ENCODE measurements around the gene FAM228B. TPM values are rescaled to one million over a fixed set of nuclear protein-coding genes. Genes with fewer than 3 reads are reported as not detected.

The FAM228B gene
- total RNA-seq, 1 donor from 2014 or later: 25.4 TPM

DNA sequence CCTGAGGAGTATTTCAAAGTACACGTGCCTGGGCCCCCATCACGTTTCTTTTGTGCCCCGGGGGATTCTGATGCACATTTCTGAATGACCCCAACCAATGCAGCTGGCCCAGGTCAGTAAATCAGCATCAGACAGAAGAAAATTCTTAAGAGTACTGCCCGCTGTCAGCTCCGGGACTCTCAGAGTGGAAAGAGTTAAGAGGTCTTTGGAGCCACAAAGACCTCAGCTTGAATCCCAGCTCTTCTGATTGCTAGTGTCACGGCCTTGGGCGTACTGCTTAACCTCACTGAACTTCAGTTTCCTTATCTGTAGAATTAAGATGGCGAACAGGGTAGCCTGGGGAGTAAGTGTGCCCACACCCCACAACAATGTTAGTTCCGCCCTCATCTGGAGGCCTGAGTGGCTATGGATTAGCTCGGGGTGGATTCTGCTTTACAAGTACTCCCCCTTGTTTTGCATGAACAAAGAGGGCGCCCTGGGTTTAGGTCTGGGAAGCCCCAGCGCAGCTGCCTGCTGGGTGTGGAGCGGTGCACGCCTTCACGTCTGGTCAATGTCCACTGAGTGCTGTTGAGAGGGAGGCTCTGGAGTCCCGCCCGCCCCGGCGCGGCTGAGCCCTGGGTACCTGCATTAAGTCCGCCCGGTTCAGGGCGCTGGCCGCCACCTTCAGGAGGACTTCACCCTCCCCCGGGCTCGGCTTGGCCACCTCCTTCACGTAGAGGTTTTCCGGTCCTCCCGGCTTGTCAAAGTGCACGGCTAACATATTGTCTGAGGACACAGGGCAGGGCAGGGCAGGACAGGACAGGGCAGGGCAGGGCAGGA, 39.5 kb upstream of the FAM228B start:
- peaks cover 20% of the 10 kb centered on the region for H3K36me3 Mint-ChIP-seq (ENCODE audit: insufficient read depth)
- H3K4me3 Mint-ChIP-seq (ENCODE audit: low read depth): peak overlapping the region; percentile 85
- H3K27ac Mint-ChIP-seq: peak overlapping the region; percentile 99
- H3K4me1 Mint-ChIP-seq (ENCODE audit: low read depth): peaks cover 16% of the 10 kb centered on the region
- no peaks in the 10 kb centered on the region for H3K27me3 Mint-ChIP-seq
- no peak for DNase-seq (ENCODE audit: low spot score, unreplicated experiment)
- TF ChIP-seq, protein P1, sequence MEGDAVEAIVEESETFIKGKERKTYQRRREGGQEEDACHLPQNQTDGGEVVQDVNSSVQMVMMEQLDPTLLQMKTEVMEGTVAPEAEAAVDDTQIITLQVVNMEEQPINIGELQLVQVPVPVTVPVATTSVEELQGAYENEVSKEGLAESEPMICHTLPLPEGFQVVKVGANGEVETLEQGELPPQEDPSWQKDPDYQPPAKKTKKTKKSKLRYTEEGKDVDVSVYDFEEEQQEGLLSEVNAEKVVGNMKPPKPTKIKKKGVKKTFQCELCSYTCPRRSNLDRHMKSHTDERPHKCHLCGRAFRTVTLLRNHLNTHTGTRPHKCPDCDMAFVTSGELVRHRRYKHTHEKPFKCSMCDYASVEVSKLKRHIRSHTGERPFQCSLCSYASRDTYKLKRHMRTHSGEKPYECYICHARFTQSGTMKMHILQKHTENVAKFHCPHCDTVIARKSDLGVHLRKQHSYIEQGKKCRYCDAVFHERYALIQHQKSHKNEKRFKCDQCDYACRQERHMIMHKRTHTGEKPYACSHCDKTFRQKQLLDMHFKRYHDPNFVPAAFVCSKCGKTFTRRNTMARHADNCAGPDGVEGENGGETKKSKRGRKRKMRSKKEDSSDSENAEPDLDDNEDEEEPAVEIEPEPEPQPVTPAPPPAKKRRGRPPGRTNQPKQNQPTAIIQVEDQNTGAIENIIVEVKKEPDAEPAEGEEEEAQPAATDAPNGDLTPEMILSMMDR (IDR thresholded peaks at IDR 0.05; ENCODE audit: unreplicated experiment): no peak
- no peaks in the 10 kb centered on the region for H3K9me3 Mint-ChIP-seq (ENCODE audit: low read depth)

DNA sequence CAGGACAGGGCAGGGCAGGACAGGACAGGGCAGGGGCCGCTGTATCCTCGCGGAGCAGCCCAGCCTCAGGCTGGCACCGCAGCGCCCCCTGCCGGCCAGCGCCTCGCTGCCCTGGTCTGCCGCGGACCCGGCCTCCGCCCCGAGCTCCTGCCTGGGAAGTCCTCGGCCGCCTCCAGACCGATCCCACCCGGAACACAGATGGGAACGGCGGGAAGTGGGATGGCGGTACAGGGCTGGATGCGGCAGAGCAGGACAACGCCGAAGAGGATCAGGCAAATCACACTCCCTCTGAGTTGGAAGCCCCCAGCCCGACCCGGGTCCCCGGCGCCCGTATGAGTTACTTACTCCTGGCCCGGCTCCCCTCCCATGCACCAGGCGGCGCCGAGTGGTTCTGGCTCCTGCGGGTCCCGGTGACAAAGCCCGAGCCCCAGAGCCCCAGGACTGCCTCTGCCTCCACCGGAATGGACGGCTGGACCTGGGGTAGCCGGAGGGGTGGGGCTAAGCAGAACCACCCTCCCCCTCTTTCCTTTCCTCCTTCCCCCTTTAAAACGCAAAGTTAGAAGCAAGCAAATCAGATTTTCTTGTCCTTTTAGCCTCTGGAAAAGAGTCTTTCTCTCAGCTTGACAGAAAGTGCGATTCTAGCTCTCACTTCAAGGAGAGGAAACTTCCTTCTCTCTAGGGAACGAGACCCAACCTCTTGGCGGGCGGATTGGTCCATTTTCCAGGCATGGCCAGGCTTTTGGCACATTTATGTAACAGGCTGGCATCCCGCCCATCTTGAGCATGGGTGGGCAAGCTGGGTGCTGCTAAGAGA, 38.7 kb upstream of the FAM228B start, which contains the start of gene TP53I3:
TP53I3 (minus strand) TSS at position 449 of the 814 bp plus-strand sequence. CDS start 508 bp downstream, outside the sequence.
- peaks cover 17% of the 10 kb centered on the region for H3K36me3 Mint-ChIP-seq (ENCODE audit: insufficient read depth)
- no peaks in the 10 kb centered on the region for H3K27me3 Mint-ChIP-seq
- peak; percentile 96 for DNase-seq (ENCODE audit: low spot score, unreplicated experiment)
- H3K4me1 Mint-ChIP-seq (ENCODE audit: low read depth): peaks cover 16% of the 10 kb centered on the region
- H3K4me3 Mint-ChIP-seq (ENCODE audit: low read depth): peak within 1 kb of the TSS; percentile 85
- H3K9me3 Mint-ChIP-seq (ENCODE audit: low read depth): no peaks in the 10 kb centered on the region
- TF ChIP-seq, protein P1 (IDR thresholded peaks at IDR 0.05; ENCODE audit: unreplicated experiment): peak; percentile 99
- peak within 1 kb of the TSS; percentile 99 for H3K27ac Mint-ChIP-seq

DNA sequence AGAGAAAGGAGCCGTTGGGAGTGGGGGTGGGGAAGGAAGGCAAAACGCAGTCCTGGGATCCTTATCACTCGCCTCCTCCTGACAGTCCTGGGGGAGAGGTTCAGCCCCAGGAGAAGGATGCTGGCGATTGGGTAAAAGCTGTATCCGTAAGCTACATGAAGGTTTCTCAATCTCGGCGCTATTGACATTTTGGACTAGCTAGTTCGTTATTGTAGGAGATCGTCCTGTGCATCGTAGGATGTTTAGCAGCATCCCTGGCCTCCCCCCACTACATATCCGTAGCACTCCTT, 38.1 kb upstream of the FAM228B start:
- DNase-seq (ENCODE audit: low spot score, unreplicated experiment): no peak
- Mint-ChIP-seq H3K36me3 (ENCODE audit: insufficient read depth) (peaks cover 13% of the 10 kb centered on the region), H3K4me3 (ENCODE audit: low read depth) (peak overlapping the region; percentile 85), H3K27ac (peak overlapping the region; percentile 92), H3K4me1 (ENCODE audit: low read depth) (peaks cover 16% of the 10 kb centered on the region), H3K9me3 (ENCODE audit: low read depth) (no peaks in the 10 kb centered on the region), H3K27me3 (no peaks in the 10 kb centered on the region)
- TF ChIP-seq, protein P1 (IDR thresholded peaks at IDR 0.05; ENCODE audit: unreplicated experiment): no peak

DNA sequence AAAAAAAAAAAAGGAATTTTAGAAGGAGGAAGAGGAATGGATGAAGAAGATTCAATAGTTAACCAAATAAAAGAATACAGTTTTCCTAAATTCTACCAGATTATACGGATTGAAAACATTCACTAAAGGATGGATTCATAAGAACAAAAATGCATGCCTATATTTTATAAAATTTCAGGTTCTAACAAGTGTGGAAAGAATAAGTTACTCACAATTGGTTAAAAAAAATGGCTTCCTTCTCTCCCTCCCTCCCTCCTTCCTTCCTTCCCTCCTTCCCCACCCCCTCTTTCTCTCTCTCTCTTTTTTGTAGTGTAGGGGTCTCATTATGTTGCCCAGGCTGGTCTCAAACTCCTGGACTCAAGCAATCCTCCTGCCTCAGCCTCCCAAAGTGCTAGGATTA, 37.0 kb upstream of the FAM228B start:
- H3K27ac Mint-ChIP-seq: no peak overlapping the region
- peaks cover 9% of the 10 kb centered on the region for H3K36me3 Mint-ChIP-seq (ENCODE audit: insufficient read depth)
- H3K27me3 Mint-ChIP-seq: no peaks in the 10 kb centered on the region
- peak overlapping the region; percentile 41 for H3K4me3 Mint-ChIP-seq (ENCODE audit: low read depth)
- H3K4me1 Mint-ChIP-seq (ENCODE audit: low read depth): peaks cover 16% of the 10 kb centered on the region
- DNase-seq (ENCODE audit: low spot score, unreplicated experiment): no peak
- H3K9me3 Mint-ChIP-seq (ENCODE audit: low read depth): no peaks in the 10 kb centered on the region
- TF ChIP-seq, protein P1 (IDR thresholded peaks at IDR 0.05; ENCODE audit: unreplicated experiment): no peak

DNA sequence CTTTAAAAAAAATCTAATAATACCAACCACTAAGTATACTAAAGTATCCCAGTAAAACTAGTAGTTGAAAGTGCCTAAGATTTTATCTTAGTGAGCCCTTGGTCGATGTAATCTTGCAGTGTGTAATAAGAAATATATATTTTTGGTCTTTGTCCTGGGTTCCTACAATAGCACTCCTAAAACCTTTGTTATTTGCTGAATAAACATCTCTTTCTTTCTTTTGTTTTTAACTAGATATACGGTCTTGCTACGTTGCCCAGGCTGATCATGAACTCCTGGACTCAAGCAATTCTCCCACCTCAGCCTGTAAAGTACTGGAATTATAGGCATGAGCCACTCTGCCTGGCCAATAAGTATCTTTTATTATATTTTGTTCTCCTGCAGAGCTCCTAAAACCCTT, 36.2 kb upstream of the FAM228B start:
- TF ChIP-seq, protein P1 (IDR thresholded peaks at IDR 0.05; ENCODE audit: unreplicated experiment): no peak
- DNase-seq (ENCODE audit: low spot score, unreplicated experiment): no peak
- no peak overlapping the region for H3K27ac Mint-ChIP-seq
- H3K4me1 Mint-ChIP-seq (ENCODE audit: low read depth): peaks cover 16% of the 10 kb centered on the region
- no peaks in the 10 kb centered on the region for H3K9me3 Mint-ChIP-seq (ENCODE audit: low read depth)
- H3K4me3 Mint-ChIP-seq (ENCODE audit: low read depth): no peak overlapping the region
- H3K27me3 Mint-ChIP-seq: no peaks in the 10 kb centered on the region
- H3K36me3 Mint-ChIP-seq (ENCODE audit: insufficient read depth): peaks cover 6% of the 10 kb centered on the region

Measured in progenitor cell of endocrine pancreas (in vitro differentiated cells).